GM19397 (cell line): ENCODE results near the gene CSF2RB.

Source experiments
- ATAC-seq: cut with Tn5 transposase; IDR thresholded peaks from one replicate; pipeline ENCODE4 v1.9.1; 2021; ENCODE audit warnings: mild to moderate bottlenecking, moderate library complexity; ENCODE audit not compliant: unreplicated experiment

CSF2RB gene

DNA sequence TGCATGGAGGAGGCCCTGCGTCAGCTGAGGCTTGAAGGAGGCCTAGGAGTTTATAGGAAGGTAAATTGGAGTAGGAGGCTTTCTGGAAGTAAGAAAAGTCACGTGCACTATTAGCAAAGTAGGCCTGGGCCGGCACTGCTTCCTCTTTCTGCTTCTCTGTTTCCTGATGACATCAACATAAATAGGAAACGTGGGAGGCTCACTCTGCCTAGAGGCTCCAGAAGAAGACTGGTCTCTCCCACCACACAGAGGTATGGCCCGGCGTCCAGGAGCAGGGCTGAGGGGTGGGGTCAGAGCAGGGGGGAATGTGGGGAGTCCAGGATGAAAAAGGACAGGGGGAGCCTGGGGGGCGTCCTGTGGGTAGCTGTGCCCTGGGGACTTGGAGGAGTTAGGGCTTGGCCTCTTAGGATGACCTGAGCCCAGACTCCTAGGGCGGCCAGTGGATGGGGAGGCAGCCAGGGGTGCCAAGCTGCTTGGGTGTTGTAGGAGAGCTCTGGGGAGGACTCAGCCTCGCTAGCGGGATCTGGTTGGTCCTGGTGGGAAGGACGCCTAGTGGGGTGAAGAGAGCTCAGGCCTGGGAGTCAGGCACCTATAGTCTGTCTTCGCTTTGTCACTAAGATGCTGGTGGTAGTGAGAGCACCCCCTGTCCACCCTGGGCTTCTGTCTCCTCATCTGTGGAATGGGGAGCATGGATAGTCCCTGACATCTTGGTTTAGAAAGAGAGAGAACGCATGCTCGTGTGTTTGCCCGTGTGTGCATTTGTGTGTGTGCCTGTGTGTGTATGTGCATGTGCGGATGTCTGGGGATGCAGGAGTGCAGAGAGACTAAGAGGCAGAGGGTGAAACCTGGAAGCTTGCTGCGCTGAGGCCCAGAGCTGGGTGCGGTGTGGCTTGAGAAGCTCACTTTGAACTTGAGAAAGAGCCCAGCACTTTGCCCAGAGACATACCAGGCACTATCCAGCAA is at the start of gene CSF2RB:
Gene CSF2RB (plus strand): TSS at position 202 of the 963 bp plus-strand sequence. CDS start 8,580 bp downstream, outside the sequence.
- no peak for ATAC-seq

DNA sequence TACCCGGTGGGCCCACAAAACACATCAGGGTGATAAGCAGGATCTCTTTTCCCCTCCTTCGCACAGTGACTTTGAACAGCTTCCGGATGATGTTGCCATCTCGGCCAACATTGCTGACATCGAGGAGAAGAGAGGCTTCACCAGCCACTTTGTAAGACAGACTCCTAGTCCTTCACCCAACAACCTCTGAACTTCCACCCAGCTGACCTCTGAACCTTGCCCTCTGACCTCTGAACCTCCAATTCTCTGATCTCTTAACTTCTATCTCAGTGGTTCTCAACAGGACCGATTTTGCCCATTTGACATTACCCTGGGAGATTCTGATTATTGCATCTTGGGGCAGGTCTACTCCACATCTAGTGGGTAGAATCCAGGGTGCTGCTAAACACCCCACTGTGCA is 49.4 kb upstream of the CSF2RB start:
- no peak for ATAC-seq

DNA sequence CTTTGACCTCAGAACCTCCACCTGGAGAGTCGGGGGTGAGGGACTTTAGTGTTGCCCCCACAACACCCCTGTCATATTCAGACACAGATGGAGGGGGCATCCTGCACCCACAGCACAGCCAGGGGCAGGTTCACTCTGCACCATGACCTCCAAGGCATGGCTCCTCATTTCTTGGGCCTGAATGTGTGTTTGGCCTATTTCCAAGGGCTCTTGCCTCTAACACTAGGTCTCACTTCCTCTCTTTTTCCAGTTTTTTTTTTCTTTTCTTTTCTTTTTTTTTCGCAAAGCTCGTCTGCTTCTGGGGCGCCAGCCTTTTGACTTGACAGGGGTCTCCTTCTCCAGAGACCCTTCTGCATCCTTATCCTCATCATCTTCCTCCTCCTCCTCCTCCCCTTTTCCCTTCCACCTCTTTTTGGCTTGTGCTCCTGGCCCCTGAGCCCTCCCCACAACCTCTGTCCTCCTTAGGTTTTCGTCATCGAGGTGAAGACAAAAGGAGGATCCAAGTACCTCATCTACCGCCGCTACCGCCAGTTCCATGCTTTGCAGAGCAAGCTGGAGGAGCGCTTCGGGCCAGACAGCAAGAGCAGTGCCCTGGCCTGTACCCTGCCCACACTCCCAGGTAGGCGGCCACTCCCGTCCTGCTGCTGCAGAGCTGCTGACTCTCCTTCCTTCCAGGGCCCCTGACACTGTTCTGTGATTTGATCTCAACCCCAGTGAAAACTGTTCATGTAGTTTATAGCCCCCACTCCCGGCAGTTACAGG is 48.8 kb upstream of the CSF2RB start:
- no peak for ATAC-seq

- no peak for ATAC-seq
These were observed 48.1 kb upstream of the CSF2RB start for GRCh38 chr22:36865346-36865745.

DNA sequence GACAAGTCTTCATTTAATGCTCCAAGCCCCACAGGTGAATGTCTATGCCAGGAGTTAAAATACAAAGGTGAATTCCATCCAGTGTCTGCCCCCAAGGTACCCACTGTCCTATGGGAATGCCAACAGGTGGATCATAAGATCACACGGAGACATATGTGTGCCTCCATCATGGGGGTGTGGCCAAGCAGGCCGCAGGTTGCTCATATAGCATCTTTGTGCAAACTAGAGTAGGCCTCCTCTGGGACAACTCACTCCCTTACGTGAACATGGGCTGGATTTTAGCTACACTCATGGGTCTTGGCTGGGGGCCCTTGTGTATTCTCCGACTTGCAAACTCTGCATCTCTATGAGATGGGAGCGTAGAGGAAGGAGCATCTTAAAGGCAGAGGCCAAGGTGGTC is 45.7 kb upstream of the CSF2RB start:
- no peak for ATAC-seq

DNA sequence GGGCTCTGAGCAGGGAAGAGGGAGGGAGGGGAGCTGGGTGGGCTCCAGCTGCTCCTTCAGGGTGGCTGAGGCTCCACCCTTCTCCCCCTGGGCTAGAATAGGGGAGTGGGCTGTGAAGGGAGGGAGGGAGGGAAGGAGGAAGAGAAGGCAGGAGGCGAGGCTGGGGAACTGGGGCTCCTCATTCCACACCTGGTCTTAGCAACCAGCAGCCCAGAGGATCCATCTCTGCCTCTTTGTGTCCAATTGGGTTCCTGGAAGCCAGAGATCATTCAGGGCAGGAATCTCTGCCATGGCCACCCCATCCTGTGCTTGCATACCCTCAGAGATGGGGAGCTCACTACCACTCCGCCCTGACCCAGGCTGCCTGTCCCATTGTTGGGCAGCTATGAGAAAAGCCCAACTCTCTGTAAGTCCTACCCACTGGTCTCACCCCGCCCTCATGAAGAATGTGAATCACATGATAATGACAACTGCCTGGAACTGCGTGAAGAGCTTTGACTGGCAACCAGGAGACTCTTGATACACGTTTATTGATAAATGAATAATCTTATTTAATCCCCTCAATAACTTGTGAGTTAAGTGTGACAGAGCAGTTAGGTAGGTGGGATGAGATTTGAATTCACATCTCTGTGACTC is 44.8 kb upstream of the CSF2RB start:
- no peak for ATAC-seq

DNA sequence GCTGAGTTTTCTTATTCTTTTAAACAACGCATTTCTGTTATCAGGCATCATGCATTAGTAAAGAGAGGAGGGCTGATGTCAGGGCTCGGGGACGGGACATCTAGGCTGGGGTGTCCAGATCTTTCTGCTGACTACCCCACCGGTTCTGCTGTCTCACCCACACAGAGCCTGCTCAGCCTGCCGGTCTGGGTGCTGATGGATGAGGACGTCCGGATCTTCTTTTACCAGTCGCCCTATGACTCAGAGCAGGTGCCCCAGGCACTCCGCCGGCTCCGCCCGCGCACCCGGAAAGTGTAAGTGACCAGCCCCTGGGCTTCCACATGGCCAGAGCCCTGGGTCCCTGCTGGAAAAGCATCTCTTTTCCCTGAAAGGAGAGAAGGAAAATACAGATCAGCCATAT is 43.2 kb upstream of the CSF2RB start:
- ATAC-seq, result no peak

GRCh38 chr22:36871669-36872081 is 41.8 kb upstream of the CSF2RB start:
- no peak for ATAC-seq

DNA sequence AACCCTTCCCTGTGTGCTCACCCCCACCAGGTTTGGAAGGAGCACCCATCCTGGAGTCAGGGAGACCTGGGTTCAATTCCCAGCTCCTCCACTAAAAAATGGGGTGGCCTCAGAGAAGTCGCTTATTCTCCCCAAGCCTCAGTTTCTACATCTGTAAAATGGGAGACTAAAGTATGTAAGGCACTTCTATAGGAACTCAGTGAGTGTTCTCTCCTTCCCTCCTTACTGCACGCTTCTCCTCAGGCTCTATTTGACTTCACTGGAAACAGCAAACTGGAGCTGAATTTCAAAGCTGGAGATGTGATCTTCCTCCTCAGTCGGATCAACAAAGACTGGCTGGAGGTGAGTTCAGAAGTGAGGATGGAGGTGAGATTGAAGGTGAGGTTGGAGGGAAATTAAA is 41.3 kb upstream of the CSF2RB start:
- ATAC-seq, result no peak

DNA sequence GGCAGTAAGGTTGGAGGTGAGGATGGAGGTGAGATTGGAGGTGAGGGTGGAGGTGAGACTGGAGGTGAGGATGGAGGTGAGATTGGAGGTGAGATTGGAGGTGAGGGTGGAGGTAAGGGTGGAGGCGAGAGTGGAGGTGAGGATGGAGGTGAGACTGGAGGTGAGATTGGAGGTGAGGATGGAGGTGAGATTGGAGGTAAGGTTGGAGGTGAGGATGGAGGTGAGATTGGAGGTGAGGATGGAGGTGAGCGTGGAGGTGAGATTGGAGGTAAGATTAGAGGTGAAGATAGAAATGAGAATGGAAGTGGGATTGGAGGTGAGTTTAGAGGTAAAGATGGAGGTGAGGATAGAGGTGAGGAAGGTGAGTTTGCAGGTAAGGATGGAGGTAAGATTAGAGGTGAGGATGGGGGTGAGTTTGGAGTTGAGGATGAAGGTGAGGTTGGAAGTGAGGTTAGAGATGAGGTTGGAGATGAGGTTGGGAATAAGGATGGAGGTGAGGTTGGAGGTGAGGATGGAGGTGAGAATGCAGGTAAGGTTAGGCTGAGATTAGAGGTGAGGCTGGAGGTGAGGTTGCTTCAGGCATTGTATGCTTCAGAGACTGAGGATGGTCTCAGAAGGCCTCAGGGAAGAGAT is 40.4 kb upstream of the CSF2RB start:
- no peak for ATAC-seq

GRCh38 chr22:36873614-36874308 is 39.7 kb upstream of the CSF2RB start:
- peak; percentile 76 for ATAC-seq

DNA sequence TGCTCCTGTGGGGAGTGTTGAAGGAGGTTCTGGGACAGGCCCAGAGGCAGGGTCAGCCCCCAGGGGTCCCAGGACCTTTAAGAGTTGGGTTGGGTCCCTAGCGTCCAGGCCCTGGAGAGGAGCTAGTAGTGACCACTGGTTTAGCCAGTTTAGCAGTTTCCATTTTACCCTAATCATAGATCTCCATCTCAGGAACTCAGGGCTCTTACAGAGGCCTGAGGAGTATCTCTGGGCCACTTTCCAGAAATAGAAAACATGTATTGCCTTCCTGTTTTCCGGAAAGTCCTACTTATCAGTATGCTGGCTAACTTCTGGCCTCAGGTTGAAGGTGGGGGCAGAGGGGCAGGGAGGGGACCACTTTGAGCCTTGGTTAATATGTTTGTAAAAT is 39.1 kb upstream of the CSF2RB start:
- ATAC-seq, result no peak

- ATAC-seq, result no peak
These were observed 38.7 kb upstream of the CSF2RB start for GRCh38 chr22:36874736-36875135.

DNA sequence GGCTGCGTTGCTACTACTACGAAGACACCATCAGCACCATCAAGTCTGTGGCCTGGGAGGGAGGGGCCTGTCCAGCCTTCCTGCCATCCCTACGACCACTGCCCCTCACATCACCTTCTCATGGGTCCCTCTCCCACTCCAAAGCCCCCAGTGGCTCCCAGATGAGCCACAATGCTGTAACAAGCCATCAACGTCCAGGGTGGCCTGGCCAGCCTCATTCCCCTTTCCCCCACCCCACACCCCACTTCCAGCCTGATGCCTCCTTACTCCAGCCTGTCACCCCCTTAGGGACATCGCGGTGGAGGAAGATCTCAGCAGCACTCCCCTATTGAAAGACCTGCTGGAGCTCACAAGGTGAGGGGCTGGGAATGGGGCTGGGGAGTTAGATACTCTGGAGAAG is 37.7 kb upstream of the CSF2RB start:
- no peak for ATAC-seq

- ATAC-seq, result no peak
These were observed 33.7 kb upstream of the CSF2RB start for GRCh38 chr22:36879775-36880174.

- no peak for ATAC-seq
These were observed 31.8 kb upstream of the CSF2RB start for GRCh38 chr22:36881504-36882245.

DNA sequence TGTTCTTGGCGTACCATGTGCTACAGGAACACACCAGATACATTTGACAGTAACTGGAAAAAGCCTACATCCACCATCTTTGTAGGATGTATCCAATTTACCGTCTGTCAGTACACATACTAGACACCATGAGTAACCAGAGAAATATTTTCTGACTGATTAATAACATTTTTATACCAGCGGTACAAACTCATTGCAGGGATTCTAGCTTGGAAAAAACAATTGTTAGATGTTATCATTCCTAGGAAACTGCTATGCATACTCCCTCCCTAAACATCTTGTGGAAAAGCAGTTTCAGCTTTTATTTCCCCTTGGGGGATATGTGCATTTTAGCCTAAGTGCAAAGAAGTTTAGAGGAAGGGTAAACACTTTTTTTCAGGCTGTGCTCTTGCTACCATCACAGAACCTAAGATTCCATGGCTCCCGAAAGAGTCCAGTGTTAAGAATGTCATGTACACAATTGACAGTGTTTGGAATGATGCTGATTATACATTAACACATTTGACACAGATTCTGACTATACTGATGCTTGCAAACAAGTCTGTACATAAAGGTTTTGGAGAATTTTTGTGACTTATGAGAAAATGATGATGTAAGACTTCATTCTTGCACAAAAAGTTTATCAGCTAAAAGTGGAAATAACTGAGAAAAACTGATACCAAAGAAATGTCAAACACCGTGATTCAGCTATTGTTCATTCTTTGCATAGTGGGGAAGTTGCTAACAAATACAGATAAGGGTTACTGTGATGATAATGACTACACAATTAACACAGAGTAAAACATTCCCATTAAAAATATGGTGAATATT is 28.9 kb upstream of the CSF2RB start:
- no peak for ATAC-seq

- no peak for ATAC-seq
These were observed 28.0 kb upstream of the CSF2RB start for GRCh38 chr22:36885474-36885873.

DNA sequence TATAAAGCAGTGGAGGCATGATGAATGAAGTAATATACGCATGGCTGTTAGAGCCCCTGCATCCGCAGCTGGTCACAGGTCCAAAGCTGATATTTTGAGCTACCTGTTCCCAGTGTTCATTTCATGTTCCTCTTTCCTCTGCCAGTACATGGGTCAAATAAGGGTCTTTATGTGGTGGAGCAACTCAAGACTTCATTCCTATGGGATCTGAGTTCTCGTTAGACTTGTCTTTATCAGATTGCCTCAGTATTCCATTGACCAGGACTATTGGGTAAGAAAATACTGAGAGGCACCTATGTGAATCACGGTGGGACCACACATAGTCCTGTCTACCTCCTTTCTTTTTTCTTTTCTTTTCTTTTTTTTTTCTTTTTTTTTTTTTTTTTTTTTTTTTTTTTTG is 27.4 kb upstream of the CSF2RB start:
- no peak for ATAC-seq
